Calu3 (cell line): ENCODE measurements around the gene TMEM229B. TPM values are rescaled to one million over a fixed set of nuclear protein-coding genes. Genes with fewer than 3 reads are reported as not detected.

Experiments used
- BruUV-seq: library from RNA; stranded (reverse); fragments of 400-500 nt; replicated peaks from 2 replicates; lab custom pipeline; 2021; lab: Mats Ljungman, UMichigan
- CTCF ChIA-PET: fragments of 300-600 bp; sonication (Branson Sonifier 250); formaldehyde crosslinking; loops from one replicate; lab custom pipeline; 2022; ENCODE audit warnings: antibody characterized with exemption; lab: Charles Lee
- DNase-seq: peaks from one replicate; pipeline ENCODE4 v3.0.0; 2022
- H3K27ac Mint-ChIP-seq: one replicate; pipeline ENCODE4 v1.8.0; 2022; ENCODE audit warnings: mixed read lengths; ENCODE audit not compliant: unreplicated experiment
- H3K27me3 Mint-ChIP-seq: one replicate; pipeline ENCODE4 v1.8.0; 2022; ENCODE audit warnings: mixed read lengths; ENCODE audit not compliant: unreplicated experiment
- H3K36me3 Mint-ChIP-seq: one replicate; pipeline ENCODE4 v1.8.0; 2022; ENCODE audit warnings: mild to moderate bottlenecking, moderate library complexity, mixed read lengths; ENCODE audit not compliant: insufficient read depth, unreplicated experiment
- H3K4me1 Mint-ChIP-seq: one replicate; pipeline ENCODE4 v1.8.0; 2022; ENCODE audit warnings: mild to moderate bottlenecking, low read depth, mixed read lengths; ENCODE audit not compliant: unreplicated experiment
- H3K4me3 Mint-ChIP-seq: one replicate; pipeline ENCODE4 v1.8.0; 2022; ENCODE audit warnings: mild to moderate bottlenecking, low read depth, moderate library complexity, mixed read lengths; ENCODE audit not compliant: unreplicated experiment
- H3K9me3 Mint-ChIP-seq: one replicate; pipeline ENCODE4 v1.8.0; 2022; ENCODE audit warnings: low read depth, mixed read lengths; ENCODE audit not compliant: unreplicated experiment
- intact Hi-C: fragments of 100-400 bp; cut with micrococcal nuclease; formaldehyde crosslinking; loops from one replicate; pipeline ENCODE4 v1.10.0; 2022; ENCODE audit not compliant: unreplicated experiment
- total RNA-seq: library from RNA; stranded (reverse); gene quantifications from 2 replicates; pipeline ENCODE4 v1.2.3, GENCODE V29; 2022
- TF ChIP-seq, protein P1 (sequence below): fragments of 200-600 bp; IDR thresholded peaks from one replicate; pipeline ENCODE4 v1.8.0; 2022; ENCODE audit warnings: antibody characterized with exemption; ENCODE audit not compliant: unreplicated experiment

TMEM229B gene
- total RNA-seq, 1 experiment from 2014 or later, result 0.76 TPM

- CTCF ChIA-PET, result no interaction called here
Measured at GRCh38 chr14:67482231-67483164, 6.0 kb downstream of the TMEM229B start.

GRCh38 chr14:67480011-67480410 is 8.5 kb downstream of the TMEM229B start:
- CTCF ChIA-PET, result interaction anchor here (0.6 to 1.0 kb wide), 2 partner anchors 39 to 115 kb away, joined by 4 to 5 read pairs; no protein-coding TSS in a partner anchor
- H3K9me3 Mint-ChIP-seq, result no peaks in the 10 kb centered on the region
- no peak overlapping the region for H3K27ac Mint-ChIP-seq
- intact Hi-C loops, result no loop called here
- TF ChIP-seq, protein P1, sequence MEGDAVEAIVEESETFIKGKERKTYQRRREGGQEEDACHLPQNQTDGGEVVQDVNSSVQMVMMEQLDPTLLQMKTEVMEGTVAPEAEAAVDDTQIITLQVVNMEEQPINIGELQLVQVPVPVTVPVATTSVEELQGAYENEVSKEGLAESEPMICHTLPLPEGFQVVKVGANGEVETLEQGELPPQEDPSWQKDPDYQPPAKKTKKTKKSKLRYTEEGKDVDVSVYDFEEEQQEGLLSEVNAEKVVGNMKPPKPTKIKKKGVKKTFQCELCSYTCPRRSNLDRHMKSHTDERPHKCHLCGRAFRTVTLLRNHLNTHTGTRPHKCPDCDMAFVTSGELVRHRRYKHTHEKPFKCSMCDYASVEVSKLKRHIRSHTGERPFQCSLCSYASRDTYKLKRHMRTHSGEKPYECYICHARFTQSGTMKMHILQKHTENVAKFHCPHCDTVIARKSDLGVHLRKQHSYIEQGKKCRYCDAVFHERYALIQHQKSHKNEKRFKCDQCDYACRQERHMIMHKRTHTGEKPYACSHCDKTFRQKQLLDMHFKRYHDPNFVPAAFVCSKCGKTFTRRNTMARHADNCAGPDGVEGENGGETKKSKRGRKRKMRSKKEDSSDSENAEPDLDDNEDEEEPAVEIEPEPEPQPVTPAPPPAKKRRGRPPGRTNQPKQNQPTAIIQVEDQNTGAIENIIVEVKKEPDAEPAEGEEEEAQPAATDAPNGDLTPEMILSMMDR, result no peak
- no peaks in the 10 kb centered on the region for H3K36me3 Mint-ChIP-seq
- peaks cover 57% of the 10 kb centered on the region for H3K27me3 Mint-ChIP-seq
- H3K4me3 Mint-ChIP-seq, result no peak overlapping the region
- H3K4me1 Mint-ChIP-seq, result no peaks in the 10 kb centered on the region
- BruUV-seq, result no TSS peak
- no peak for DNase-seq

More at GRCh38 chr14:67482231-67483164, 6.0 kb downstream of the TMEM229B start:
- TF ChIP-seq, protein P1, result no peak
- Mint-ChIP-seq H3K9me3 (no peaks in the 10 kb centered on the region), H3K27ac (no peak overlapping the region), H3K4me3 (no peak overlapping the region), H3K36me3 (no peaks in the 10 kb centered on the region), H3K27me3 (peaks cover 36% of the 10 kb centered on the region), H3K4me1 (no peaks in the 10 kb centered on the region)
- intact Hi-C loops, result no loop called here
- no TSS peak for BruUV-seq
- DNase-seq, result no peak

GRCh38 chr14:67478800-67479084 is 9.8 kb downstream of the TMEM229B start:
- intact Hi-C loops, result no loop called here
- Mint-ChIP-seq H3K4me1 (no peaks in the 10 kb centered on the region), H3K9me3 (no peaks in the 10 kb centered on the region), H3K4me3 (no peak overlapping the region), H3K27me3 (peaks cover 57% of the 10 kb centered on the region), H3K27ac (no peak overlapping the region), H3K36me3 (no peaks in the 10 kb centered on the region)
- TF ChIP-seq, protein P1, result no peak
- CTCF ChIA-PET, result interaction anchor here (0.6 kb wide), 1 partner anchor 1098 kb away, joined by 3 read pairs; no protein-coding TSS in a partner anchor
- BruUV-seq, result no TSS peak
- no peak for DNase-seq

DNA sequence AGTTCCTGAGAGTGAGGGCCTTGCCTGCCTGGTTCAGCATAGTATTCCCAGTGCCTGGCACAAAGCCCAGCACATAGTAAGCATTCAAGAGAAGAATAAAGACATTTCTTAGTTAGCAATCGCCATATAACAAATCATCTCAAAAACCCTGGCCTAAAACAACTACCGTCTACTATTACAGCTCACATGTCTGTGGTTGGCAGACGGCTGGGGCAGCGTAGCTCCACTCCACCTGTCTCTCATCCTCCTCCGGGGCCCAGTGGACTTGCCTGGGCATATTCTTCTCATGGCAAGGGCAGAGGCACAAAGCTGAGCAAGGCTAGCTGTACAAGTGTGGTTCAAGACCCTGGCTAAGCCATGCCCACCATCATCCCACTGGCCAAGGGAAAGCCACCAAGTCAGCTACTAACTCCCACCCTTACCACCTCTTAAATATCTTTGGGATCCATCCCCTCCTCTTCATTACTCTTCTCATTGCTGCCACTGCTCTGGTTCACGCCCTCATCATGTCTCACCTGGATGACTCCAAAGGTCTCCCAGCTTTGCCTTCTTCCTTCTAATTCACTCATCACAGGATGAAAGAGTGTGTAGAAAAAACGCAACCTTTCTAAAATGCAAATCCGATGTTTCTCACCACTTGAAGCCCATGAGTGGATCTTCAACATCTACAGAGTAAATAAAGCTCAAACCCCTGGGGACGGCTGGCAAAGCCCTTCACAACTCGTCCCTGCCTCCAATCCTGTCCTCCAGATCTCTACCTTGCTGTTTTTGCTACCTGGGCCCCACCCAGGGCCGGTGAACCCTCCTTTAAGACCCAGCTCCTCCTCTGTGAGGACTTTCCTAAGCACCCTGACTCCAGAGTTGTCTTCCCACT is 10.4 kb downstream of the TMEM229B start:
- no peak overlapping the region for H3K4me3 Mint-ChIP-seq
- no peaks in the 10 kb centered on the region for H3K36me3 Mint-ChIP-seq
- H3K9me3 Mint-ChIP-seq, result no peaks in the 10 kb centered on the region
- BruUV-seq, result no TSS peak
- peaks cover 57% of the 10 kb centered on the region for H3K27me3 Mint-ChIP-seq
- no peak for DNase-seq
- intact Hi-C loops, result no loop called here
- H3K27ac Mint-ChIP-seq, result no peak overlapping the region
- TF ChIP-seq, protein P1, result no peak
- CTCF ChIA-PET, result interaction anchor here (0.6 to 1.0 kb wide), 2 partner anchors 50 to 1097 kb away, joined by 3 read pairs; no protein-coding TSS in a partner anchor
- no peaks in the 10 kb centered on the region for H3K4me1 Mint-ChIP-seq
